SK-N-SH (cell line): ENCODE data around the gene TMEM97. TPM values are rescaled to one million over a fixed set of nuclear protein-coding genes. Genes with fewer than 3 reads are reported as not detected.

Source experiments
- CTCF ChIA-PET: fragments of 300-600, 350-600 bp; formaldehyde crosslinking; extraction: SDS; loops from one replicate; lab custom pipeline; 2021; lab: Yijun Ruan, JAX
- POLR2A ChIA-PET: fragments of 350-600 bp; sonication (Branson Sonifier 250); formaldehyde crosslinking; extraction: SDS; loops from one replicate; lab custom pipeline; 2020; ENCODE audit warnings: antibody characterized with exemption, inconsistent platforms; lab: Yijun Ruan, JAX
- DNase-seq: peaks from one replicate; pipeline ENCODE4 v3.0.0; 2012
- H2AFZ ChIP-seq: fragments of 200-600 bp; sonication (generic); 2 replicates; pipeline ENCODE4 v1.8.1; 2016; ENCODE audit warnings: antibody characterized with exemption, mild to moderate bottlenecking, low read depth
- H3F3A ChIP-seq: fragments of 200-600 bp; sonication (generic); replicated peaks from 2 replicates; pipeline ENCODE3; 2016; ENCODE audit warnings: antibody characterized with exemption, mild to moderate bottlenecking; ENCODE audit not compliant: insufficient read depth
- H3K27ac ChIP-seq, 2 experiments: fragments of 200-500 bp in 1 of 2; fragments of 200-600 bp in 1 of 2; sonication (Bioruptor generic) in 1 of 2; sonication (generic), shearing (Covaris generic) in 1 of 2; 2 replicates each; pipeline versions ENCODE4 v1.5.1 to v1.6.1; 2014 to 2016; ENCODE audit warnings: low read depth in 2 of 2, inconsistent platforms in 1 of 2, low read length in 1 of 2, mild to moderate bottlenecking in 1 of 2, mixed read lengths in 1 of 2
- H3K27me3 ChIP-seq: fragments of 200-600 bp; sonication (generic), shearing (Covaris generic); 2 replicates; pipeline ENCODE4 v1.6.1; 2016; ENCODE audit warnings: mixed run types; ENCODE audit not compliant: insufficient read depth
- H3K36me3 ChIP-seq, 2 experiments: fragments of 200-500 bp in 1 of 2; fragments of 200-600 bp in 1 of 2; sonication (Bioruptor generic) in 1 of 2; sonication (generic) in 1 of 2; replicated peaks in 1 of 2; 2 replicates each; pipeline versions ENCODE3 to v1.5.1; 2014 to 2016; ENCODE audit warnings: low read length in 1 of 2, mild to moderate bottlenecking in 1 of 2; ENCODE audit not compliant: insufficient read depth in 2 of 2, control insufficient read depth in 1 of 2
- H3K4me1 ChIP-seq, 2 experiments: fragments of 200-500 bp in 1 of 2; fragments of 200-600 bp in 1 of 2; sonication (Bioruptor generic) in 1 of 2; sonication (generic), shearing (Covaris generic) in 1 of 2; 2 replicates each; pipeline versions ENCODE4 v1.5.1 to v1.6.1; 2014 to 2016; ENCODE audit warnings: low read depth in 1 of 2, low read length in 1 of 2, mixed run types in 1 of 2; ENCODE audit not compliant: insufficient read depth in 2 of 2, control insufficient read depth in 1 of 2
- H3K4me2 ChIP-seq: fragments of 200-600 bp; sonication (generic), shearing (Covaris generic); 2 replicates; pipeline ENCODE4 v1.6.1; 2017; ENCODE audit warnings: mixed run types
- H3K4me3 ChIP-seq, 2 experiments: fragments of 200-500 bp in 1 of 2; fragments of 200-600 bp in 1 of 2; sonication (Bioruptor generic) in 1 of 2; sonication (generic), shearing (Covaris generic) in 1 of 2; 2 replicates each; pipeline versions ENCODE4 v1.5.1 to v1.8.1; 2014 to 2016; ENCODE audit warnings: low read depth in 2 of 2, inconsistent platforms in 1 of 2, low read length in 1 of 2, mild to moderate bottlenecking in 1 of 2, mixed read lengths in 1 of 2, moderate library complexity in 1 of 2
- H3K79me2 ChIP-seq: fragments of 200-600 bp; sonication (generic); 2 replicates; pipeline ENCODE4 v1.8.1; 2017; ENCODE audit warnings: mild to moderate bottlenecking; ENCODE audit not compliant: insufficient read depth
- H3K9ac ChIP-seq: fragments of 200-600 bp; sonication (generic); 2 replicates; pipeline ENCODE4 v1.6.1; 2017; ENCODE audit warnings: mixed run types
- H3K9me2 ChIP-seq: fragments of 200-600 bp; sonication (generic); 2 replicates; pipeline ENCODE4 v1.6.1; 2017; ENCODE audit warnings: mixed run types
- H3K9me3 ChIP-seq: fragments of 200-600 bp; sonication (generic); 2 replicates; pipeline ENCODE4 v1.6.1; 2017; ENCODE audit warnings: mixed run types, mild to moderate bottlenecking, moderate library complexity
- H4K20me1 ChIP-seq: fragments of 200-600 bp; sonication (generic); 2 replicates; pipeline ENCODE4 v1.6.1; 2017; ENCODE audit warnings: mild to moderate bottlenecking, mixed run types; ENCODE audit not compliant: insufficient read depth
- CHD2 ChIP-seq: fragments of 150-350 bp; IDR thresholded peaks from 2 replicates; pipeline ENCODE4 v1.6.1; 2018; ENCODE audit warnings: low read length; ENCODE audit not compliant: partially characterized antibody
- ELF1 ChIP-seq: IDR thresholded peaks from 2 replicates; pipeline ENCODE4 v1.4.0; 2012
- EP300 ChIP-seq, 2 experiments: IDR thresholded peaks; 2 replicates each; pipeline versions ENCODE4 v1.4.0 to v1.6.1; 2012; ENCODE audit warnings: borderline replicate concordance in 1 of 2, low read depth in 1 of 2, low read length in 1 of 2
- FOXM1 ChIP-seq: IDR thresholded peaks from 2 replicates; pipeline ENCODE4 v1.4.0; 2012; ENCODE audit warnings: low read depth, mild to moderate bottlenecking
- JUND ChIP-seq: IDR thresholded peaks from 2 replicates; pipeline ENCODE4 v1.4.0; 2012
- MEF2A ChIP-seq: IDR thresholded peaks from 2 replicates; pipeline ENCODE4 v1.4.0; 2012; ENCODE audit warnings: low read depth, borderline replicate concordance
- NRF1 ChIP-seq: IDR thresholded peaks from 2 replicates; pipeline ENCODE4 v1.6.1; 2012; ENCODE audit warnings: low read depth, mild to moderate bottlenecking, low read length
- POLR2AphosphoS5 ChIP-seq: IDR thresholded peaks from 2 replicates; pipeline ENCODE4 v1.6.1; 2012; ENCODE audit warnings: low read depth, low read length
- RXRA ChIP-seq: IDR thresholded peaks from 2 replicates; pipeline ENCODE4 v1.4.0; 2012; ENCODE audit warnings: low read depth, mild to moderate bottlenecking, borderline replicate concordance
- SIN3A ChIP-seq: IDR thresholded peaks from 2 replicates; pipeline ENCODE4 v1.6.1; 2012; ENCODE audit warnings: low read depth, mild to moderate bottlenecking, low read length, moderate library complexity, borderline replicate concordance
- SMC3 ChIP-seq: IDR thresholded peaks from 2 replicates; pipeline ENCODE4 v1.6.1; 2012; ENCODE audit warnings: low read depth, low read length, improper control_type of control experiment
- TCF12 ChIP-seq: IDR thresholded peaks from 2 replicates; pipeline ENCODE4 v1.4.0; 2012
- TEAD4 ChIP-seq: IDR thresholded peaks from 2 replicates; pipeline ENCODE4 v1.4.0; 2012; ENCODE audit warnings: mild to moderate bottlenecking, borderline replicate concordance; ENCODE audit not compliant: insufficient read depth
- WGBS: methylation state at CpG from one replicate; pipeline ENCODE4 v1.1.6; 2017; ENCODE audit warnings: low lambda C conversion rate; 5-methylcytosine and 5-hydroxymethylcytosine counted together
- polyA plus RNA-seq, 3 experiments: library from polyadenylated mRNA; depleted of rRNA; stranded (reverse); fragments of >200 nt; gene quantifications; 2 replicates each; pipeline ENCODE4 v1.2.3, GENCODE V29; 2012
- TF ChIP-seq, protein P1 (sequence below): IDR thresholded peaks from 2 replicates; pipeline ENCODE4 v1.6.1; 2012; ENCODE audit warnings: mild to moderate bottlenecking, low read depth, low read length, moderate library complexity
- TF ChIP-seq, protein P2 (sequence below): IDR thresholded peaks from 2 replicates; pipeline ENCODE4 v1.4.0; 2012; ENCODE audit warnings: low read depth
- TF ChIP-seq, protein P3 (sequence below): fragments of 200-600 bp; sonication (generic); IDR thresholded peaks from 2 replicates; pipeline ENCODE4 v1.6.1; 2017; ENCODE audit warnings: antibody characterized with exemption, mild to moderate bottlenecking, moderate library complexity
- TF ChIP-seq, protein P4 (sequence below): IDR thresholded peaks from 2 replicates; pipeline ENCODE4 v1.4.0; 2012; ENCODE audit warnings: low read depth, borderline replicate concordance
- TF ChIP-seq, protein P5 (sequence below): IDR thresholded peaks from 2 replicates; pipeline ENCODE4; 2012
- TF ChIP-seq, protein P6 (sequence below): IDR thresholded peaks from 2 replicates; pipeline ENCODE4 v1.4.0; 2012; ENCODE audit warnings: low read depth, borderline replicate concordance
- TF ChIP-seq, protein P7 (sequence below): fragments of 150-350 bp; IDR thresholded peaks from 2 replicates; pipeline ENCODE4 v1.6.1; 2016; ENCODE audit warnings: mild to moderate bottlenecking, low read depth, low read length

The TMEM97 gene
- polyA plus RNA-seq (2012; rRNA removed): 8.6 and 11.4 TPM in 2 replicates
- polyA plus RNA-seq (2012; cell fraction: cytosol; rRNA removed): 10.5 and 11.2 TPM in 2 replicates
- 3.5 and 4.1 TPM in 2 replicates for polyA plus RNA-seq (2012; cell fraction: nucleus; rRNA removed)

DNA sequence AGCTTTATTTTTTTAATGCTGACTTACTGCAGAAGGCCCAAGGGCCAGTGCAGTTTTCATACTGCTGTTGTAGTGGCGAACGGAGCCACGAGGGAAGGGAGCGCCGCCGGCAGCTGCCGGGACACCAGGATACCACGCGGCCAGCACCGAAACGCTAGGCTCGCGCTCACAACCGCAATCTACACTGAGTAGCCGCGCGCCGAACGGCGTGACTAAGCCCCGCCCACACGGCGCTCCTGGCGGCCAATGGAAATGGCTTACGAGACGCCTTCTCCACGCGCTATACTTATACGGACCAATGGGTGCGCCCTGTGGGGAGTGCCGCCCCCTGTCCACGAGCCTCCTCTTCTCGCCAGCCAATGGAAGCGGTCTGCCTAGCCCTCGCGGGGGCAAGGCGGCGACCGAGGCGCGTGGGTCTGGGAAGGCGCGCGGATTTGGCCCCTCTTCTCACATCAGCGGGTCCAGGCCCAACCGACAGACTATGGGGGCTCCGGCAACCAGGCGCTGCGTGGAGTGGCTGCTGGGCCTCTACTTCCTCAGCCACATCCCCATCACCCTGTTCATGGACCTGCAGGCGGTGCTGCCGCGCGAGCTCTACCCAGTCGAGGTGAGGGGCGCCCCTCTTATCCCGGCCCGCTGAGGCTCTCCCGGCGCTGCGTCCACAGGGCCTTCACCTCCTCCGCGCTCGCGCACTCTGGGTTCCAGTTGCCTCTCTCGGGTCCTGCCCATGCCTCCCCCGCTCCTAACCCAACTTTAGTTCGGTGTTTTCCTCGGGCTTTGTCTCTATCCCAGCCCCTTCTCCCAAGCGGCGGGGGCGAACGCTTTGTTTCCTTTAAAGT, at the start of gene TMEM97:
Gene TMEM97 (plus strand): TSS at position 442 of the 839 bp plus-strand sequence. CDS start 40 bp downstream, at position 482.
- POLR2A ChIA-PET: interaction anchor here (0.9 to 3.5 kb wide), 3 partner anchors 10 to 17 kb away, joined by 3 to 11 read pairs (median 4); partner anchors contain the start of genes IFT20 and TNFAIP1
- TF ChIP-seq, protein P1, sequence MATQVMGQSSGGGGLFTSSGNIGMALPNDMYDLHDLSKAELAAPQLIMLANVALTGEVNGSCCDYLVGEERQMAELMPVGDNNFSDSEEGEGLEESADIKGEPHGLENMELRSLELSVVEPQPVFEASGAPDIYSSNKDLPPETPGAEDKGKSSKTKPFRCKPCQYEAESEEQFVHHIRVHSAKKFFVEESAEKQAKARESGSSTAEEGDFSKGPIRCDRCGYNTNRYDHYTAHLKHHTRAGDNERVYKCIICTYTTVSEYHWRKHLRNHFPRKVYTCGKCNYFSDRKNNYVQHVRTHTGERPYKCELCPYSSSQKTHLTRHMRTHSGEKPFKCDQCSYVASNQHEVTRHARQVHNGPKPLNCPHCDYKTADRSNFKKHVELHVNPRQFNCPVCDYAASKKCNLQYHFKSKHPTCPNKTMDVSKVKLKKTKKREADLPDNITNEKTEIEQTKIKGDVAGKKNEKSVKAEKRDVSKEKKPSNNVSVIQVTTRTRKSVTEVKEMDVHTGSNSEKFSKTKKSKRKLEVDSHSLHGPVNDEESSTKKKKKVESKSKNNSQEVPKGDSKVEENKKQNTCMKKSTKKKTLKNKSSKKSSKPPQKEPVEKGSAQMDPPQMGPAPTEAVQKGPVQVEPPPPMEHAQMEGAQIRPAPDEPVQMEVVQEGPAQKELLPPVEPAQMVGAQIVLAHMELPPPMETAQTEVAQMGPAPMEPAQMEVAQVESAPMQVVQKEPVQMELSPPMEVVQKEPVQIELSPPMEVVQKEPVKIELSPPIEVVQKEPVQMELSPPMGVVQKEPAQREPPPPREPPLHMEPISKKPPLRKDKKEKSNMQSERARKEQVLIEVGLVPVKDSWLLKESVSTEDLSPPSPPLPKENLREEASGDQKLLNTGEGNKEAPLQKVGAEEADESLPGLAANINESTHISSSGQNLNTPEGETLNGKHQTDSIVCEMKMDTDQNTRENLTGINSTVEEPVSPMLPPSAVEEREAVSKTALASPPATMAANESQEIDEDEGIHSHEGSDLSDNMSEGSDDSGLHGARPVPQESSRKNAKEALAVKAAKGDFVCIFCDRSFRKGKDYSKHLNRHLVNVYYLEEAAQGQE: no peak
- TF ChIP-seq TEAD4: no peak
- TF ChIP-seq, protein P2, sequence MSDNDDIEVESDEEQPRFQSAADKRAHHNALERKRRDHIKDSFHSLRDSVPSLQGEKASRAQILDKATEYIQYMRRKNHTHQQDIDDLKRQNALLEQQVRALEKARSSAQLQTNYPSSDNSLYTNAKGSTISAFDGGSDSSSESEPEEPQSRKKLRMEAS: peak; percentile 98
- no peak for TF ChIP-seq MEF2A
- TF ChIP-seq JUND: no peak
- TF ChIP-seq, protein P3, sequence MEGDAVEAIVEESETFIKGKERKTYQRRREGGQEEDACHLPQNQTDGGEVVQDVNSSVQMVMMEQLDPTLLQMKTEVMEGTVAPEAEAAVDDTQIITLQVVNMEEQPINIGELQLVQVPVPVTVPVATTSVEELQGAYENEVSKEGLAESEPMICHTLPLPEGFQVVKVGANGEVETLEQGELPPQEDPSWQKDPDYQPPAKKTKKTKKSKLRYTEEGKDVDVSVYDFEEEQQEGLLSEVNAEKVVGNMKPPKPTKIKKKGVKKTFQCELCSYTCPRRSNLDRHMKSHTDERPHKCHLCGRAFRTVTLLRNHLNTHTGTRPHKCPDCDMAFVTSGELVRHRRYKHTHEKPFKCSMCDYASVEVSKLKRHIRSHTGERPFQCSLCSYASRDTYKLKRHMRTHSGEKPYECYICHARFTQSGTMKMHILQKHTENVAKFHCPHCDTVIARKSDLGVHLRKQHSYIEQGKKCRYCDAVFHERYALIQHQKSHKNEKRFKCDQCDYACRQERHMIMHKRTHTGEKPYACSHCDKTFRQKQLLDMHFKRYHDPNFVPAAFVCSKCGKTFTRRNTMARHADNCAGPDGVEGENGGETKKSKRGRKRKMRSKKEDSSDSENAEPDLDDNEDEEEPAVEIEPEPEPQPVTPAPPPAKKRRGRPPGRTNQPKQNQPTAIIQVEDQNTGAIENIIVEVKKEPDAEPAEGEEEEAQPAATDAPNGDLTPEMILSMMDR: 0 out of 2 replicates have a peak, but pooled peaks have one; percentile 22
- no peak for TF ChIP-seq RXRA
- TF ChIP-seq SMC3: no peak
- TF ChIP-seq SIN3A: no peak; the same call in 1 of the 2 replicates
- no peak for TF ChIP-seq EP300 (IDR thresholded peaks at IDR 0.05; ENCODE audit: borderline replicate concordance in 1 of 2, low read depth in 1 of 2, low read length in 1 of 2)
- no peak for TF ChIP-seq NRF1
- peak; percentile 72 for TF ChIP-seq CHD2
- TF ChIP-seq POLR2AphosphoS5: peak; percentile 56
- no peak for TF ChIP-seq ELF1
- TF ChIP-seq, protein P4, sequence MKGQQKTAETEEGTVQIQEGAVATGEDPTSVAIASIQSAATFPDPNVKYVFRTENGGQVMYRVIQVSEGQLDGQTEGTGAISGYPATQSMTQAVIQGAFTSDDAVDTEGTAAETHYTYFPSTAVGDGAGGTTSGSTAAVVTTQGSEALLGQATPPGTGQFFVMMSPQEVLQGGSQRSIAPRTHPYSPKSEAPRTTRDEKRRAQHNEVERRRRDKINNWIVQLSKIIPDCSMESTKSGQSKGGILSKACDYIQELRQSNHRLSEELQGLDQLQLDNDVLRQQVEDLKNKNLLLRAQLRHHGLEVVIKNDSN: no peak
- TF ChIP-seq, protein P5, sequence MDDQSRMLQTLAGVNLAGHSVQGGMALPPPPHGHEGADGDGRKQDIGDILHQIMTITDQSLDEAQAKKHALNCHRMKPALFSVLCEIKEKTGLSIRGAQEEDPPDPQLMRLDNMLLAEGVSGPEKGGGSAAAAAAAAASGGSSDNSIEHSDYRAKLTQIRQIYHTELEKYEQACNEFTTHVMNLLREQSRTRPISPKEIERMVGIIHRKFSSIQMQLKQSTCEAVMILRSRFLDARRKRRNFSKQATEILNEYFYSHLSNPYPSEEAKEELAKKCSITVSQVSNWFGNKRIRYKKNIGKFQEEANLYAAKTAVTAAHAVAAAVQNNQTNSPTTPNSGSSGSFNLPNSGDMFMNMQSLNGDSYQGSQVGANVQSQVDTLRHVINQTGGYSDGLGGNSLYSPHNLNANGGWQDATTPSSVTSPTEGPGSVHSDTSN: no peak
- TF ChIP-seq, protein P6, sequence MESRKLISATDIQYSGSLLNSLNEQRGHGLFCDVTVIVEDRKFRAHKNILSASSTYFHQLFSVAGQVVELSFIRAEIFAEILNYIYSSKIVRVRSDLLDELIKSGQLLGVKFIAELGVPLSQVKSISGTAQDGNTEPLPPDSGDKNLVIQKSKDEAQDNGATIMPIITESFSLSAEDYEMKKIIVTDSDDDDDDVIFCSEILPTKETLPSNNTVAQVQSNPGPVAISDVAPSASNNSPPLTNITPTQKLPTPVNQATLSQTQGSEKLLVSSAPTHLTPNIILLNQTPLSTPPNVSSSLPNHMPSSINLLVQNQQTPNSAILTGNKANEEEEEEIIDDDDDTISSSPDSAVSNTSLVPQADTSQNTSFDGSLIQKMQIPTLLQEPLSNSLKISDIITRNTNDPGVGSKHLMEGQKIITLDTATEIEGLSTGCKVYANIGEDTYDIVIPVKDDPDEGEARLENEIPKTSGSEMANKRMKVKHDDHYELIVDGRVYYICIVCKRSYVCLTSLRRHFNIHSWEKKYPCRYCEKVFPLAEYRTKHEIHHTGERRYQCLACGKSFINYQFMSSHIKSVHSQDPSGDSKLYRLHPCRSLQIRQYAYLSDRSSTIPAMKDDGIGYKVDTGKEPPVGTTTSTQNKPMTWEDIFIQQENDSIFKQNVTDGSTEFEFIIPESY: no peak
- no peak for TF ChIP-seq TCF12
- TF ChIP-seq, protein P7, sequence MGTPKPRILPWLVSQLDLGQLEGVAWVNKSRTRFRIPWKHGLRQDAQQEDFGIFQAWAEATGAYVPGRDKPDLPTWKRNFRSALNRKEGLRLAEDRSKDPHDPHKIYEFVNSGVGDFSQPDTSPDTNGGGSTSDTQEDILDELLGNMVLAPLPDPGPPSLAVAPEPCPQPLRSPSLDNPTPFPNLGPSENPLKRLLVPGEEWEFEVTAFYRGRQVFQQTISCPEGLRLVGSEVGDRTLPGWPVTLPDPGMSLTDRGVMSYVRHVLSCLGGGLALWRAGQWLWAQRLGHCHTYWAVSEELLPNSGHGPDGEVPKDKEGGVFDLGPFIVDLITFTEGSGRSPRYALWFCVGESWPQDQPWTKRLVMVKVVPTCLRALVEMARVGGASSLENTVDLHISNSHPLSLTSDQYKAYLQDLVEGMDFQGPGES: peak; percentile 60
- TF ChIP-seq FOXM1: no peak

More for the DNA sequence above, at the start of gene TMEM97:
- Histone ChIP-seq H3K27me3 (no peaks in the 10 kb centered on the region), H2AFZ (peak within 1 kb of the TSS; percentile 98), H3K79me2 (peaks cover 25% of the 10 kb centered on the region), H3K4me3 (peak within 1 kb of the TSS; percentile 64 to 66), H3K36me3 (no peaks in the 10 kb centered on the region), H3K4me2 (peak within 1 kb of the TSS; percentile 91), H3F3A (no peaks in the 10 kb centered on the region), H3K9me2 (no peaks in the 10 kb centered on the region), H3K9ac (peak within 1 kb of the TSS; percentile 59), H4K20me1 (no peaks in the 10 kb centered on the region), H3K4me1 (peaks cover 7 to 14% of the 10 kb centered on the region in 2 experiments; a peak in 1 of 4 replicates), H3K27ac (peak within 1 kb of the TSS; percentile 25 to 72; a peak in 3 of 4 replicates), H3K9me3 (no peaks in the 10 kb centered on the region)
- DNase-seq: peak; percentile 96
- 1% methylated on average over 12 of the region's 72 CpGs for WGBS
- CTCF ChIA-PET: interaction anchor here (0.6 to 3.5 kb wide), 12 partner anchors 10 to 514 kb away, joined by 3 to 19 read pairs (median 4); partner anchors contain the start of genes IFT20 and TNFAIP1
